ENCODE measurements around the gene TBXA2R.

- no peak for TF ChIP-seq CTCF (IDR thresholded peaks at IDR 0.05; ENCODE audit: extremely low read depth in 1 of 2, insufficient read depth in 1 of 2, low read depth in 1 of 2, low read length in 2 of 2)
- TF ChIP-seq POLR2A (IDR thresholded peaks at IDR 0.05; ENCODE audit: low read depth, low read length): no peak
- no peak for TF ChIP-seq MAX (IDR thresholded peaks at IDR 0.05; ENCODE audit: insufficient read depth, insufficient read length)
- no peak for TF ChIP-seq EZH2 (IDR thresholded peaks at IDR 0.05; ENCODE audit: borderline replicate concordance, low read depth, low read length, severe bottlenecking)
- TF ChIP-seq POLR2AphosphoS5 (IDR thresholded peaks at IDR 0.05; ENCODE audit: insufficient read depth, low read depth, low read length): no peak
- no peak for TF ChIP-seq FOS (IDR thresholded peaks at IDR 0.05; ENCODE audit: borderline replicate concordance, insufficient read depth, low read length)
- TF ChIP-seq MYC (IDR thresholded peaks at IDR 0.05; ENCODE audit: low read depth, low read length): no peak
- TF ChIP-seq JUN (IDR thresholded peaks at IDR 0.05; ENCODE audit: borderline replicate concordance, insufficient read depth, insufficient read length, low read depth): no peak
- no peak for TF ChIP-seq GATA2 (IDR thresholded peaks at IDR 0.05; ENCODE audit: insufficient read depth, insufficient read length, low read depth, low read length)
Observed at GRCh38 chr19:3620817-3621547, 14.3 kb upstream of the TBXA2R start.

Data from endothelial cell of umbilical vein (primary cell).